Middle frontal gyrus (tissue), 1 donor: ENCODE measurements around the gene CEP85L.

Experiments used
- DNase-seq: peaks from one replicate; pipeline ENCODE4 v3.0.0-alpha.2; 2015; ENCODE audit warnings: low spot score; ENCODE audit errors: extremely low spot score

Gene CEP85L

GRCh38 chr6:118651282-118652050 is at the start of gene CEP85L:
CEP85L (minus strand) TSS chr6:118651591; CDS start chr6:118651269, 322 bp downstream.
- DNase-seq, result peak; percentile 80

- DNase-seq, result no peak
These were observed 49.1 kb upstream of the CEP85L start for GRCh38 chr6:118700531-118700930.

GRCh38 chr6:118697554-118697953 is 46.2 kb upstream of the CEP85L start:
- no peak for DNase-seq

- no peak for DNase-seq
These were observed 44.9 kb upstream of the CEP85L start for GRCh38 chr6:118696271-118696670.

- no peak for DNase-seq
These were observed 42.2 kb upstream of the CEP85L start for GRCh38 chr6:118693562-118693961.

GRCh38 chr6:118685823-118686449 is 34.5 kb upstream of the CEP85L start:
- no peak for DNase-seq

DNA sequence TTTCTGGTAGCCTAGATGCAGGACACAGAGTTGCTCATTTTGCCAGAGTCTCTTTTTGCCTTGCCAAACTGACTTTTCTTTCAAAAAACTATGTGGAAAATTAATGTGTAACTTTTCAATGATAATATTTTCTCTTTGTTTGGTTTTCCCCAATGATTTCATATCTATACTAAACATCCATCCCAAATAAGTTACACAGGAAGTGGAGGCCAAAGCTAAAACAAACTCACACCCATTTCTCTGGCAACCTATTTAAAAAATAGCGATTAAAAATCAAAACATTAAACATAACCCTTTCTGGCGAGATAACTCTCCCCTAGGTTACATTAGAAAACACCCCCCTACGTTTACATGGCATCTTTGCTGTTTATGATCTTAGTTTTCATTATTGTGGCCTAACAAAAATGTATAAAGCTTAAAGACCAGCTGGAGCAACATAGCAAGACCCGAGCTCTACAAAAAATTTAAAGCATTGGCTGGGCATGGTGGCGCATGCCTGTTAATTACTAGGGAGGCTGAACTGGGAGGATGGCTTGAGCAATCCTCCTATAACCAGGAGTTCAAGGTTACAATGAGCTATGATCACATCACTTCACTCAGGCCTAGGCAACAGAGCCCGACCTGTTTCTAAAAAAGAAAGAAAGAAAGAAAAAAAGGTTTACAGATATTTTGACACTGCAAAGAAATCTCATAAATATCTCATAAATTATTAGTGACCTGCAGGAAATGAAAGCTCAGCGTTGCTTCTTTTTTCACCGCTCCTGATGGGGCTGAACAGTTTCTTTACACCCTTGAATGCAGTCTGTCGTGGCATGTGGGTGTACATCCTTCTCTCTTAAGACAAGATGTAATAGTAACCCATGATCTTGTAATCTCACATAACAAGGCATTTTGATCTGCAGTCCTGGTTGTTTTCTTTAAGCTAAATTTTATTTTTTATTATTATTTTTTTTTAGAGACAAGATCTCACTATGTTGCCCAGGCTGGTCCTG is 32.8 kb upstream of the CEP85L start:
- DNase-seq, result no peak

DNA sequence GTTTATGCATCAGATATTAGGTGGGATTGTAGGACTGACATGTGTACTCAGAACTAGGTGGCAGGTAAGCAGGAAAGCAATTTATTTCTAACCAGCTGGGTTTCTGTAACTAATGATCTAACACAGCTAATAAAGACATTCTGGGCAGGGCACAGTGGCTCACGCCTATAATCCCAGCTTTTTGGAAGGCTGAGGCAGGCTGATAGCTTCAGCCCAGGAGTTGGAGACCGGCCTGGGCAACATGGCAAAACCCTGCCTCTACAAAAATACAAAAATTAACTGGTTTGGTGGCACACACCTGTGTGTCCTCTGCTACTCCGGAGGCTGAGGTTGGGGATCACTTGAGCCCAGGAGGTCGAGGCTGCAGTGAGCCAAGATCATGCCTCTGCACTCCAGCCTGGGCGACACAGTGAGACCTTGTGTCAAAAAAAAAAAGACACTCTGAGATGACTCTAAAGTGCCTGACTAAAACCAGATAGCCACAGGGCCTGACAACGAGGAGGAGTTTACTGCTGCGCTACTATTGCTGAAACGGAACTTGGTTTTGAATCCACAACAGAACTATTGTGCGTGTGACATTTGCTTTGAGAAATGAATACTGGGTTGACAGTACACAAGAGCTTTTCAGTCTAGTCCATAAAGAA is 29.2 kb upstream of the CEP85L start:
- no peak for DNase-seq

- DNase-seq, result no peak
These were observed 28.0 kb upstream of the CEP85L start for GRCh38 chr6:118679327-118679901.

DNA sequence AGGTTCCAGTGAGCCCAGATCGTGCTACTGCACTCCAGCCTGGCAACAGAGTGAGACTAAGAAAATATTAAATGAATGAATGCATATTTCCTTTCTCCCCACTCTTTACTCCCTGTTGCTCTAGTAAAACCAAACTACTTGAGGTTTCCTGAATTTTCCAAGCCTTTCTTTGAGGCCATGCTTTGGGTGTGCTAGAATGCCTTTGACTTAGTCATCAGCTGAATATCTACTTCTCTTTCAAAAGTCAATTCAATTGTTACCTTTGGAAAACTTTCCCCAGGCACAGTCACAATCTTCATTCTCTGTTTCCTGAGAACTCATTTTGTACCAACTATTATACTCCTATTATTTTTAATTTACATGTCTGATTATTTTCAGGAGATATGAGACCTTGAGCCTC is 27.5 kb upstream of the CEP85L start:
- no peak for DNase-seq

DNA sequence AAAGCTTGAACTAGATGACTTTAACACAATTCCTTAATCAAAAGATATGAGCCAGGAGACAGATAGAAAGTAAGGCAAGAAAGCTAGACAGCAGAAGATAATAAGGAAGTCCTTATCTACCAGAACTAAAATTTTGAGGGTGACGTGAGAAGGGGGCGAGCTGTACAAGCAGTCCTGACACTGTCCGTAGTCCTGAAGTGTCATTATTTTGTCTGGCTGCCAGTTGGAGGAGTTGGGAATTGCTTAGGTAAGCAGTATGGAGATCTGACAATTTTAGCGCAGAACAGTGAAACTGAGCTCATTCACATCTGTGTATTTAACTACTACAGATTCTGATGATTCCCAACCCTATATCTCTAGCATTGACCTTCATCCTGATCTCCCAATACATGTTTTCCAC is 25.8 kb upstream of the CEP85L start:
- no peak for DNase-seq

DNA sequence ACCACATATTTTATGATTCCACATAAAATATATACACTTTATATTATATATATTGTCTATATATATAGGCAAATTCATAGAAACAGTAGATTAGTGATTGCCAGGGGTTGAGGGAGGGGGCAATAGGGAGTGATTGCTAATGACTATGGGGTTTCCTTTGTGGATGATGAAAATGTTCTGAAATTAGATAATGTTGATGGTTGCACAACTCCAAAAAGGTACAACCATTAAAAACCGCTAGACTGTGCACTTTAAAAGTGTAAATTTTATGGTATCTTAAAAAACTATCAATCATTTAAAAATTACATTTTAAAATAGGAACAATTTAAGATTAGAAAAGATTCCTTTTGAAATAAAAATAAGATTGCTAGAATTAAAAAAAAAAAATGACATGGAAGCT is 23.8 kb upstream of the CEP85L start:
- DNase-seq, result no peak

DNA sequence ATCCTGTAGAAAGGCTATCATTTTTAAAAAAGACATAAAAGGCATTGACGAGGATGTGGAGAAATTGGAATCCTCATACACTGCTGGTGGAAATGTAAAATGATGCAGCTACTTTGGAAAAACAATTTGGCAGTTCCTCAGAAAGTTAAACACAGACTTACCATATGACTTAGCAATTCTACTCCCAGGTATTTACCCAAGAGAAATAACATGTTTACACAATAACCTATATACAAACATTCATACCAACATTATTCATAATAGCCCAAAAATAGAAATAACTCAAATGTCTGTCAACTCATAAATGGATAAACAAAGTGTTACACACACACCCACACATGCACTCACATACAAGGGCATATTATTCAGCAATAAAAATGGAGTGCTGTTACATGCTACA is 23.4 kb upstream of the CEP85L start:
- no peak for DNase-seq

GRCh38 chr6:118672678-118673077 is 21.3 kb upstream of the CEP85L start:
- no peak for DNase-seq

- no peak for DNase-seq
These were observed 18.2 kb upstream of the CEP85L start for GRCh38 chr6:118669561-118669960.

- no peak for DNase-seq
These were observed 17.5 kb upstream of the CEP85L start for GRCh38 chr6:118668761-118669385.

DNA sequence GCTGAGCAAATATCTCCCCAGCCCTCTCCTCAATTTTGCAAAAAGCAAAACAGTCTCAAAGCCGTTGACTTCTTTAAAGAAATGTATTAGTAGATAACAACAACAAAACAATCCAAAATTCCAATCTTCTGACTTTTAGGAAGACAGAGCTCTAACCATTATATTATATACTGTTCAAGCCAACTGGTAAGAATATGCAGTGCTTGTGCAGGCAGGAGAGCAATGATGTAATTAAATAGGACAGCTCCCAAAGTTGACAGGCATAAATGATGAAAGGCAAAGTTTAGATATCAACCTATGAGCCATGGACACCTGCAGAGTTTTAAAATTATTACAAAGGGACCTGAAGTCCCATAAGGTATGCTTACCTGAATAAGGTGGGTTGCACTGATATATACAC is 16.6 kb upstream of the CEP85L start:
- DNase-seq, result no peak

- no peak for DNase-seq
These were observed 13.6 kb upstream of the CEP85L start for GRCh38 chr6:118665011-118665410.

- DNase-seq, result no peak
These were observed 12.9 kb upstream of the CEP85L start for GRCh38 chr6:118663993-118664985.
